NCI-H146 treated with DMSO at 0.1 percent for 48 hours (cell line): ENCODE data around the gene SPRR2E.
"Not testable (repeated sequence)": the region's sequence is repeated elsewhere in the genome, so short reads cannot be mapped to it uniquely, and the experiment has no call there.

ENCODE experiments used
- DNase-seq: peaks from one replicate; lab custom pipeline; 2025; ENCODE audit not compliant: unreplicated experiment; lab: John Stamatoyannopoulos, UW

SPRR2E gene

DNA sequence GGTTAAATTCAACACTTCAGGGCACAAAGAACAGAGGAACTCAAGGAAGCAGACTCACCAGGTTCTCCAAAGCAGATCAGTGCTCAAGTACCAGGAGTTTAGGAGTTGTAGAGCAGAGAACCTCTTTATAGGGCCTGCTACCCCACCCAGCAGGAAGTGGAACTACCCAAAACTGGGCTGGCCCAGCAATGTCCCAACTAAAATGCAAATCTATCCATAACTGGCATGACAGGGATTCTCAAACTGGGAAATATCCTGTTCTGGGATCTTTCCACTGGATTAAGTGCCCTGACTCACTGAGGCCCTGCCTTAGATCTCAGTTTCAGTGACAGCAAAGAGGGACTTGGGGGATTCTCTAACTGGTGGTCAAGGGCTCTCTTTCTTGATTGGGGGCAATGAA is at the start of gene SPRR2E:
Gene SPRR2E (minus strand): TSS at position 101 of the 400 bp plus-strand sequence. CDS start 775 bp downstream, outside the sequence.
- no peak for DNase-seq

DNA sequence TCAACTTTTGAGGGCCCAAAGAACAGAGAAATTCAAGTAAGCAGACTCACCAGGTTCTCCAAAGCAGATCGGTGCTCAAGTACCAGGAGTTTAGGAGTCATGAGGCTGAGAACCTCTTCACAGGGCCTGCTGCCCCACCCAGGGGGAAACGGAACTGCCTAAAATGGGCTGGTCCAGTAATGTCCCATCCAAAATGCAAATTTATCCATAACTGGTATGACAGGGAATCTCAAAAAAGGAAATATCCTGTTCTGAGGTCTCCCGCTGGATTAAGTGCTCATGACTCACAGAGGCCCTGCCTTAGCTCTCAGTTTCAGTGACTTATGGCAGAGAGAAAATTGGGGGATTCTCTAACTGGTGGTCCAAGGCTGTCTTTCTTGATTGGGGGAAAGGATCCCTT is 47.1 kb upstream of the SPRR2E start:
- DNase-seq: no peak

DNA sequence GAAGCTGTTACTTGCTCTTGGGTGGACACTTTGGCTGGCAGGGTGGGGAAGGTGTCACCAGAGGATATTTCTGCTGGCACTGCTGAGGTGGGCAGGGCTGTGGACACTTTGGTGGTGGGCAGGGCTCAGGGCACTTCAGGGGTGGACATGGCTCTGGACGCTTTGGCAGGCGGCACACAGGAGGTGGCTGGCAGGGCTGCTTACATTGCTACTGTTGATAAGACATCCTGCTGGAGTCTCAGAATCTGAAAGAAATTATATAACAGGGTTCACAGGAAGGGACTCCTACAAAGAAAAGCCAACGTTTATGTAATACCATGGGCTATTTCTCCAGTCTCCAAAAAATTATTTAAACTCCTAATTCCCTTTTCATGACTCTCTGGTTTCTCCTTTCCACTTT is 46.2 kb upstream of the SPRR2E start:
- DNase-seq: no peak

DNA sequence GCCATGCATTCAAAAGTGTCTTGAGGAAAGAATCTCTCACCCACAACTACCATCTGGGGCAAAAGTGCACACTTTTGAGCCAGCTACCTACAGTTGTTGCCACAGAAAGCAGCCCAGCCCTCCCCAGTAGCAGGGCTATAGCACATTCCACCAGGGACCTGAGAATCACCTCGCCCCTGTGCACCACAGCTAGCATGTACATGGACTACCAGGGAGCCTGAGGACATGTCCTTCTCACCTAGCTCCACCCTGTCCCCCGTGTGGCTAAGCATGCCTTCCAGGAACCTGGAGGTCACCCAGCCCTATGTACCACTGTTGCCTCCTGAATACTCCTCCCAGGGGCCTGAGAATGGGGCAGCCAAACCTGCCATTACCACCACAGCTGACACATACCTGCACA is 39.4 kb upstream of the SPRR2E start:
- DNase-seq: no peak

DNA sequence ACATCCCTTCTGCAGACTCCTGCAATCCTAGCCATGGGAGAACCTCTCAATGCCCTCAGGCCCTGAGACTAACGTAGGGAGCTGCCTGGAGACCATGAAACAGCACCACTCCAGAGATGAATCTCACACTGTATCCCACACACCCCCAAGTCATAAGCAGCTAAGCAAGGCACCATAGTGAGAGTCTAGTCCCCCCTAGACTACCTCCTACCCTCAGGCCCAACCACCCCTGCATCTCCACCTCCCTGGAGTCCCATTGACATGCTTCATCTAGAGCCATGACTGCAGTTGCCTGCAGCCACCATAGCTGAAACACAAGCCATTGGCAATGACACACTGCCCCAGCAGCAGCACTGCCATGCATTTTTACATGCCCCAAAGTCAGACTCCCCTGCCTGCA is 38.9 kb upstream of the SPRR2E start:
- DNase-seq: no peak

DNA sequence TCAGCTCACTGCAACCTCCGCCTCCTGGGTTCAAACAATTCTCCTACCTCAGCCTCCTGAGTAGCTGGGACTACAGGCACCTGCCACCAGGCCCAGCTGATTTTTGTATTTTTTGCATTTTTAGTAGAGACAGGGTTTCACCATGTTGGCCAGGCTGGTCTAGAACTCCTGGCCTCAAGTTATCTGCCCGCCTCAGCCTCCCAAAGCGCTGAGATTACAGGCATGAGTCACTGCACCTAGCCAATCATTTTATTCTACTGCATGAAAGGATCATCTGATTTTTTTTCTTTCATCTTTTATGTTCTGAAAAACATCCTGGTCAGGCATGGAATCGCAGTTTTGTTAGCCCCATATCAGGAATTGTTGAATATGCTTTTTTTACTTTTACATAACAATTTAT is 34.4 kb upstream of the SPRR2E start:
- DNase-seq: not testable (repeated sequence)

DNA sequence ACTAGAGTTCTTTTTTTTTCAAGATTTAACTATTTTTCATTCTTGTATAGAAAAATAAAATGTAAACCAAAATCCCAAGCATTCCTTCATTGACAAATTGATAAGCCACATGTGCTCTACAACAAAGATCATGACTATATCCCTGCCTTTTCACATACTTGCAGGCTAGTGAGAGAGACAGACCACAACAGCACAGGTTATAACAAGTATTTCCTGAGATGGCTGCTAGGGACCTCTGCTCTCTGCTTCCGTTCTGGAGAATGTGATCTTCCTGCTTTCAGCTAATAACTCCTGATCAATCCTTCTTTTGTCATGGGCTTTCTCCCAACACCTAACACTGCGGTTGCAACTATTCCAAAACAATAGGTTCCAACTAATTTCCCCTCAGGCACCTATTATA is 33.0 kb upstream of the SPRR2E start:
- no peak for DNase-seq

DNA sequence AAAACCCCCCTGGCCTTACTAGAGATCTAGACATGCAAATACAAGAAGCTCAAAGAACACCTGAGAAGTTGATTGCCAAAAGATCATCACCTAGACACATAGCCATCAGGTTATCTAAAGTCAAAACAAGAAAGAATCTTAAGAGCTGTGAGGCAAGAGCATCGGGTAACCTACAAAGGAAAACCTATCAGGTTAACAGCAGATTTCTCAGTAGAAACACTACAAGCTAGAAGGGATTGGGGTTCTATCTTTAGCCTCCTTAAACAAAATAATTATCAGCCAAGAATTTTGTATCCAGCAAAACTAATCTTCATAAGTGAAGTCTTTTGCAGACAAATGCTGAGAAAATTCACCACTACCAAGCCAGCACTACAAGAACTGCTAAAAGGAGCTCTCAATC is 31.2 kb upstream of the SPRR2E start:
- no peak for DNase-seq

DNA sequence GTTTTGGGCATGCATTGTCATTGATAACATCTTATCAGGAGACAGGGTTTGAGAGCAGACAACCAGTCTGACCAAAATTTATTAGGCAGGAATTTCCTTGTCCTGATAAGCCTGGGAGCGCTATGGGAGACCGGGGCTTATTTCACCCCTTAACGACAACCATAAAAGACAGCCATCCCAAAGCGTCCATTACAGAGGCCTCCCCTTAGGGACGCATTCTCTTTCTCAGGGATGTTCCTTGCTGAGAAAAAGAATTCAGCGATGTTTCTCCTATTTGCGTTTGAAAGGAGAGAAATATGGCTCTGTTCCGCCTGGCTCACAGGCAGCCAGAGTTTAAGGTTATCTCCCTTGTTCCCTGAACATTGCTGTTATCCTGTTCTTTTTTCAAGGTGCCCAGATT is 29.5 kb upstream of the SPRR2E start:
- DNase-seq: not testable (repeated sequence)

DNA sequence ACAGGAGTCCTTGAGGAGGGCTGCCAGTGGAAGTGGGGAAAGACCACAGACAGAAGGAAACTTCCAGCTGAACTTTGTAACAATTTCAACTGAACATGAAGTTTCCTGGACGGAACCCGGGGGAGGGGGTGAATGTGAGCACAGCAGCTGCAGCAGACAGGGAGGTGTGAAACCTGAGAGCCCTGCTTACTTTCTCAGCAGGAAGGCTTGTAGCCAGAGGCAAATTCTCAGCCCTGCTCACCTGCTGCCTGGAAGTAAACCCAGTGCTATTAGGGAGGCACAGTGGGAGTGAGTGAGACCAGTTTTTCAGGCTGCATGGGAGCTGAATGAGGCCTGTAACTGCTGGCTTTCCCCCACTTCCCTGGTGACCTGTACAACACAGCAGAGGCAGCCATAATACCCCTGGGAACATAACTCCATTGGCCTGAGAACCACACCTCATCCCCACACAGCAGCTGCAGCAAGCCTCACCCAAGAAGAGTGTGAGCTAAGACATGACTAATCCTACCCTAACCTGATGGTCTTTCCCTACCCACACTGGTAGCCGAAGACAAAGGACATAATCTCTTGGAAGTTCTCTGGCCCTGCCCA is 28.6 kb upstream of the SPRR2E start:
- DNase-seq: peak; percentile 96

DNA sequence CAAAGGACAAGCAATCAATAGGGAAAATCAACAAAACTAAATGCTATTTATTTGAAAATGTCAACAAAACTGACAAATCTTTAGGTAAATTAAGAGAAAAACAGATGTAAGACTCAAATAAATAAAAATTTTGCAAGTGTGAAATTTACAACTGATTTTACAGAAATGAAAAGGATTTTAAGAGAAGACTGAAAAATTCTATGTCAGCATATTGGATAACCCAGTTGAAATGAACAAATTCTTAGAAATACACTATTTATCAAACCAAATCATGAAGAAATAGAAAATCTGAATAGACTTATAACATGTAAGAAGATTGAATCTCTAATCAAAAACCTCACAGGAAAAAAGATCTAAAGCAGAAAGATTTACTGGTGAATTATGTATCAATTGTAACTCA is 26.6 kb upstream of the SPRR2E start:
- DNase-seq: no peak

DNA sequence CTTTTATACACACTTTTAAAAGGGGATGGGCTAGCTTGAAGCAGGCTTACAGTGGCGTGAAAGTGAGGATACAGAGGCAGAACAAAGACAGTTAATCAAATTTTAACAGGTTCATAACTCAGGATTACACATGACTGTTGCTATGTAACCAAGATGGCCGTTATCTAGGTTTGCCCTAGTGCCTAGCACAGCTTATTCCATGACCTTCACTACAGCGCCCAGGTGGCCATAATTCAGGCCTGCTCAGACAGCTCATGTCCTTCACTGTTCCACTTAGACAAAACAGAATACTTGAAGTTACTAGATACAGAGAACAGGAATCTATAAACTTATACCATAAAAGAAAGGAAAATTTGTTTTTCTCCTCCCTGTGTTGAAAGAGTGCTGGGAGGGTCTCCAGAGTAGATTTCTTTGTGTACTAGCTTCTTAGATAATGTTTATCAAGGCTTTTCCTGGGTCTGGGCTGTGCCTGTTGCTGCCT is 25.2 kb upstream of the SPRR2E start:
- DNase-seq: no peak

DNA sequence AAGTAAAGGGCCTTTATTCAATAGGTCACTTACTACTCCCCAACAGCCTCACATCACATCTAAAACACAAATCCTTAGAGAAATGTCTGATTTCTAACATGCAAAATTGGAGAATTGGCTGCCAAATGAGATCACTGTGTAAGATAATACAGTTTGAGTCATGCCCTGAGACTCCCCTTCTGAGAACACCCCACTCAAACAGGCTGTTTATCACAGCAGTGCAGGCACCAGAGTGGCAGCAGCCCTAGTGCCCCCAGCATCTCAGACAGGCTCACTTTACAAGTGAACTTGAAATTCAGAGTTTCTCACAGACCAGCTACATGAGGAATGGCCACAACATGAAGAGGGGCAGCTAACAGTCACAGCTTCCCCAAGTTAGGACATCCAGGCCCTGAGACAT is 20.9 kb upstream of the SPRR2E start:
- not testable (repeated sequence) for DNase-seq

DNA sequence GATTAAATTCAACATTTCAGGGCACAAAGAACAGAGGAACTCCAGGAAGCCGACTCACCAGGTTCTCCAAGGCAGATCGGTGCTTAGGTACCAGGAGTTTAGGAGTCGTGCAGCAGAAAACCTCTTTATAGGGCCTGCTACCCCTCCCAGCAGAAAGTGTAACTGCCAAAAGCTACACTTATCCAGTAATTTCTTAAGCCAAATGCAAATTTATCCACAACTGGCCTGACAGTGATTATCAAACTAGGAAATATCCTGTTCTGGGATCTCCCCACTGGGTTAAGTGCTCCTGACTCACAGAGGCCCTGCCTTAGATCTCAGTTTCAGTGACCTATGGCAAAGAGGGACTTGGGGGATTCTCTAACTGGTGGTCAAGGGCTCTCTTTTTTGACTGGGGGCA is 19.1 kb upstream of the SPRR2E start, which contains the start of gene SPRR2F:
Gene SPRR2F (minus strand): TSS at position 101 of the 400 bp plus-strand sequence. CDS start 783 bp downstream, outside the sequence.
- no peak for DNase-seq

DNA sequence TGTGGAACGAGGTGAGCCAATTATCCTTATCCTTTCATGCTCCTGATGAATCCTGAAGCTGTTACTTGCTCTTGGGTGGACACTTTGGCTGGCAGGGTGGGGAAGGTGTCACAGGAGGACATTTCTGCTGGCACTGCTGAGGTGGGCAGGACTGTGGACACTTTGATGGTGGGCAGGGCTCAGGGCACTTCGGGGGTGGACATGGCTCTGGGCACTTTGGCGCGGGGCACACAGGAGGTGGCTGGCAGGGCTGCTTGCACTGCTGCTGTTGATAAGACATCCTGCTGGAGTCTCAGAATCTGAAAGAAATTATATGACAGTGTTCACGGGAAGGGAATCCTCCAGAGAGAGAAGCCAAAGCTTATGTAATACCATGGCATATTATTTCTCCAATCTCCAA is 18.1 kb upstream of the SPRR2E start:
- not testable (repeated sequence) for DNase-seq

DNA sequence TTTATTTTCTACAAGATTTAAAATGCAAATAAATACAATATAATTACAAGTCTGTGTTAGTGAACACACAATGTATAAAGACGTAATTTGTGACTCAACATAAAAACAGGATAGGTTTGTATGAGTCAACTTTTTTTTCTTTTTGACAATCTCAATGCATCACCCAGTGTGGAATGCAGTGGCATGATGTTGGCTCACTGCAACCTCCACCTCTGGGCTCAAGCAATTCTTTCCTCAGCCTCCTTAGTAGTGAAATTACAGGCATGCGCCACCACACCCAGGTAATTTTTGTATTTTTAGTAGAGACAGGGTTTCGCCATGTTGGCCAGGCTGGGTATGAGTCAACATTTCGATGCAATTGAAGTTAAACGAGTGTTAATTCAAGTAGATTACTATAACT is 5.9 kb upstream of the SPRR2E start:
- DNase-seq: no peak

DNA sequence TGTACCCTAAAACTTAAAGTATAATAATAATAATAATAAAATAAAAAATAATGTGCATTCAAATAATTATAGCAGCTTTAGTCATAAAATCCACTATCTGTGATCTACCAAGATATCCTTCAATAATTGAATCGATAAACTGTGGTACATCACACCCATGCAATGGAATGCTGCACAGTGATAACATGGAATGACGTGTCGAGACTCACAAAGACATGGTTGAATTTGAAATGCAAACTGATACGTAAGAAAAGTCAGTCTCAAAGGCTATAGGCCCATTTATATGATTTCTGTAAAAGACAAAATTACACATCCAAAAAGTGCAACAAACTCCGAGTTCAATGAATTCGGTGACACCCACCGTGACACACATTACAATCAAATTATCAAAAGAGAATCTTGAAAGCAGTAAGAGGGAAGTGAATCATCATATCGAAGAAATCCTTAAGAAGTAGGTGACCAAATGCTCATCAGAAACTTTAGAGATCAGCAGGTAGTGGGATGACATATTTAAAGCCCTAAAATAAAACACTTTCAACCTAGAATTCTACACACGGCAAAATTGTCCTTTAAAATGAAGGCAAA is 5.2 kb upstream of the SPRR2E start:
- no peak for DNase-seq

DNA sequence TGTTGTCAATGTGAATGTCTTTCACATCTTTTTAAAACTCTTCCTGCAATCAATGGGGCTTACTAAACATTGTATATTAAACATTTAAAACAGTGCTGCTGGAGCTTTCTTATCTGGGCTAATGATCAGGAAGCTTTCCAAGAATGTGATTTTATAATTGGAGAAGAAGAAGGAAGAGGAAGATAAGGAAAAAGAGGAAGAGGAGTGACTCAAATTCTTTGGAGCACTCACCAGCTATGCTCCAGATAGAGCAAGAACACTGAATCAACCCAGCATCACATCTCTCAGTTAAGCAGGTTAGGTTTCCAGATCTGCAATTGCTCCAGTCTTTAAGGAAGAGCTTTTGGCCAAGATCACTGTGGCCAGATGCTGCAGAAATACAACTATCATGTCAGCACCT is 1.4 kb upstream of the SPRR2E start:
- DNase-seq: no peak

DNA sequence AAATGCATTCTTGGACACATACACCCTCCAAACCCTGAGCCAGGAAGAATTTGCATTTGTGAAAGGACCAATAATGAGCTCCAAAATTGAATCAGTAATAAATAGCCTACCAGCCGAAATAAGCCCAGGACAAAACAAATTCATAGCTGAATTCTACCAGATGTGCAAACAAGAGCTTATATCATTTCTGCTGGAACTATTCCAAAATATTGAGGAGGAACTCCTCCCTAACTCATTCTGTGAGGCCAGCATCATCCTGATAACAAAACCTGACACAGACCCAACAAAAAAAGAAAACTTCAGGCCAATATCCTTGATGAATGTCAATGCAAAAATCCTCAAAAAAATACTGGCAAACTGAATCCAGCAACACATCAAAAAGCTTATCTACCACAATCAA is 6.7 kb downstream of the SPRR2E start:
- DNase-seq: no peak

DNA sequence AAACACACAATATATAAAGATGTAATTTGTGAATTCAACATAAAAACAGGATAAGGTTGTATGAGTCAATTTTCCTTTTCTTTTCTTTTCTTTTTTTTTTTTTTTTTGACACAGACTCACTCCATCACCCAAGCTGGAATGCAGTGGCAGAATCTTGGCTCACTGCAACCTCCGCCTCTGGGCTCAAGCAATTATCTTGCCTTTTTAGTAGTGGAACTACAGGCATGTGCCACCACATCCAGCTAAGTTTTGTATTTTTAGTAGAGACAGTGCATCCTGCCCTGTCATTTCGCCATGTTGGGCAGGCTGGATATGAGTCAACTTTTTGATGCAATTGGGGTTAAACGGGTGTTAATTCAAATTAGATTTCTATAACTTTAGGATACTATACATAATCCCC is 12.6 kb downstream of the SPRR2E start:
- no peak for DNase-seq

DNA sequence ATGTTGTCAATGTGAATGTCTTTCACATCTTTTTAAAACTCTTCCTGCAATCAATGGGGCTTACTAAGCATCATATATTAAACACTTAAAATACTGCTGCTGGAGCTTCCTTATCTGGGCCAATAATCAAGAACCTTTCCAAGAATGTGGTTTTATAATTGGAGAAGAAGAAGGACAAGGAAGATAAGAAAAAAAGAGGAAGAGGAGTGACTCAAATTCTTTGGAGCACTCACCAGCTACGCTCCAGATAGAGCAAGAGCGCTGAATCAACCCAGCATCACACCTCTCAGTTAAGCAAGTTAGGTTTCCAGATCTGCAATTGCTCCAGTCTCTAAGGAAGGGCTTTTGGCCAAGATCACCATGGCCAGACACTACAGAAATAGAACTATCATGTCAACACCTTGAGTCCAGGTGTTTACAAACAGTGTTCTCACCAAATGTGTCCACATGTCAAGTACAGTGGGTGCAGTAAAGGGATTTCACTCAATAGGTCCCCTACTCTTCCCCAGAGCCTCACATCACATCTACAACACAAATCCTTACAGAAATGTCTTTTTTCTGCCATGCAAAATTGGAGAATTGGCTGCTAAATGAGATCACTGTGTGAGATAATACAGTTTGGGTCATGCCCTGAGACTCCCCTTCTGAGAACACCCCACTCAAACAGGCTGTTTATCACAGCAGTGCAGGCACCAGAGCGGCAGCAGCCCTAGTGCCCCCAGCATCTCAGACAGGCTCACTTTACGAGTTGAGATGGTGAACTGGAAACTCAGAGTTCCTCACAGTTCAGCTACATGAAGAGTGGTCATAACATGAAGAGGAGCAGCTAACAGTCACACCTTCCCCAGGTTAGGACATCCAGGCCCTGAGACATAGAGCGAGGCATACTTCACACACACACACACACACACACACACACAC is 21.3 kb downstream of the SPRR2E start:
- no peak for DNase-seq

DNA sequence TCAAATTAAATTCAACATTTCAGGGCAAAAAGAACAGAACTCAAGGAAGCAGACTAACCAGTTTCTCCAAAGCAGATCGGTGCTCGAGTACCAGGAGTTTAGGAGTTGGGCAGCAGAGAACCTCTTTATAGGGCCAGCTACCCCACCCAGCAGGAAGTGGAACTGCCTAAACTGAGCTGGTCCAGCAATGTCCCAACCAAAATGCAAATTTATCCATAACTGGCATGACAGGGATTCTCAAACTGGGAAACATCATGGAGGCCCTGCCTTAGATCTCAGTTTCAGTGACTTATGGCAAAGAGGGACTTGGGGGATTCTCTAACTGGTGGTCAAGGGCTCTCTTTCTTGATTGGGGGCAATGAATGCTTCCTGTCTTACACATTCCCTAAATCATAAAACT is 22.8 kb downstream of the SPRR2E start, which contains the start of gene SPRR2B:
Gene SPRR2B (minus strand): TSS at position 101 of the 400 bp plus-strand sequence. CDS start 772 bp downstream, outside the sequence.
- DNase-seq: no peak
